Aorta (tissue), 5 donors: ENCODE data around the gene WNK1. TPM values are rescaled to one million over a fixed set of nuclear protein-coding genes. Genes with fewer than 3 reads are reported as not detected.

Experiments
- ATAC-seq: fragments of 200-7000 bp; cut with Tn5 transposase; one replicate; pipeline ENCODE4 v1.9.1; 2022; ENCODE audit warnings: moderate library complexity; ENCODE audit not compliant: low FRiP score
- DNase-seq, 2 donors: peaks; one replicate each; pipeline ENCODE4 v3.0.0-alpha.2; 2020
- H3K27ac ChIP-seq, 2 donors: one replicate each; pipeline ENCODE4 v1.5.1; 2013; ENCODE audit warnings: low read length in 2 of 2, mild to moderate bottlenecking in 2 of 2, moderate library complexity in 2 of 2, control low read depth in 1 of 2, inconsistent platforms in 1 of 2, low read depth in 1 of 2
- H3K27me3 ChIP-seq, 2 donors: one replicate each; pipeline ENCODE4 v1.6.1; 2013; ENCODE audit warnings: control low read depth in 1 of 2, low read length in 1 of 2, mild to moderate bottlenecking in 1 of 2, moderate library complexity in 1 of 2; ENCODE audit not compliant: insufficient read depth in 2 of 2, control insufficient read depth in 1 of 2
- H3K36me3 ChIP-seq, 2 donors: one replicate each; pipeline ENCODE4 v1.6.1; 2013; ENCODE audit warnings: control low read depth in 1 of 2, low read length in 1 of 2, mild to moderate bottlenecking in 1 of 2; ENCODE audit not compliant: insufficient read depth in 2 of 2, control insufficient read depth in 1 of 2
- H3K4me1 ChIP-seq, 2 donors: one replicate each; pipeline ENCODE4 v1.6.1; 2013; ENCODE audit warnings: low read length in 2 of 2, control low read depth in 1 of 2, mild to moderate bottlenecking in 1 of 2, moderate library complexity in 1 of 2; ENCODE audit not compliant: insufficient read depth in 2 of 2, control insufficient read depth in 1 of 2
- H3K4me3 ChIP-seq, 2 donors: one replicate each; pipeline ENCODE4 v1.5.1; 2013; ENCODE audit warnings: low read length in 2 of 2, control low read depth in 1 of 2, mild to moderate bottlenecking in 1 of 2
- H3K9me3 ChIP-seq: one replicate; pipeline ENCODE4 v1.6.1; 2013; ENCODE audit warnings: mild to moderate bottlenecking, low read length; ENCODE audit not compliant: control insufficient read depth
- WGBS, 2 donors: extraction: QIAGEN DNeasy Blood & Tissue Kit; methylation state at CpG; one replicate each; pipeline ENCODE4 v1.1.7; 2013; 5-methylcytosine and 5-hydroxymethylcytosine counted together
- intact Hi-C, 2 donors: fragments of 100-400 bp; cut with DNase I; formaldehyde crosslinking; loops; one replicate each; pipeline versions ENCODE4 v1.14.2 to v1.15.0; 2022
- polyA plus RNA-seq, 2 donors: library from polyadenylated mRNA; stranded (reverse); fragments of 200-250 nt; gene quantifications; one replicate each; pipeline ENCODE4 v1.2.3, GENCODE V29; 2013
- total RNA-seq, 2 donors: library from RNA; stranded (reverse); fragmentation: NEBNext Ultra II Directional; extraction: Animal tissue kit (Norgen Biotek cat#: 25700); gene quantifications; one replicate each; pipeline ENCODE4 v1.2.1, GENCODE V29; 2021
- donor health status: healthy with polysubstance abuse.
- donor health status: Bipolar disorder and iron deficiency.
- donor health status: DM: no; HTN: no; CAD: no.
- donor health status: DM: no; HTN: no; CAD: no.
- donor health status: DM: yes; HTN: yes; CAD: no.

WNK1 gene
- total and polyA plus RNA-seq, 4 donors = 22.3 to 226 (median 106) TPM

GRCh38 chr12:868722-869121 lies 116.3 kb downstream of the WNK1 start:
- Histone ChIP-seq H3K27me3 (no peaks in the 10 kb centered on the region), H3K27ac (no peak overlapping the region), H3K36me3 (peaks cover 0 to 3% of the 10 kb centered on the region in 2 donors), H3K4me1 (no peaks in the 10 kb centered on the region), H3K4me3 (no peak overlapping the region), H3K9me3 (no peaks in the 10 kb centered on the region)
- DNase-seq (no peak), ATAC-seq (no peak)
- intact Hi-C loops = no loop called here
- 67 to 70% methylated on average over 3 of the region's 3 CpGs for WGBS, 2 donors

- 87 to 92% methylated on average over 1 of the region's 1 CpG for WGBS, 2 donors
- Histone ChIP-seq H3K4me1 (no peaks in the 10 kb centered on the region), H3K4me3 (no peak overlapping the region), H3K9me3 (no peaks in the 10 kb centered on the region), H3K36me3 (no peaks in the 10 kb centered on the region), H3K27ac (no peak overlapping the region), H3K27me3 (no peaks in the 10 kb centered on the region)
- no peak for DNase-seq
- intact Hi-C loops = no loop called here
- no peak for ATAC-seq
Observed at GRCh38 chr12:870378-870777, 118.0 kb downstream of the WNK1 start.

- Histone ChIP-seq H3K36me3 (peaks cover 0 to 3% of the 10 kb centered on the region in 2 donors), H3K27me3 (no peaks in the 10 kb centered on the region), H3K4me1 (no peaks in the 10 kb centered on the region), H3K4me3 (no peak overlapping the region), H3K27ac (no peak overlapping the region), H3K9me3 (no peaks in the 10 kb centered on the region)
- 59 to 62% methylated on average over 2 of the region's 2 CpGs for WGBS, 2 donors
- intact Hi-C loops = no loop called here
- ATAC-seq (no peak), DNase-seq (no peak)
Observed at GRCh38 chr12:873954-874353, 121.6 kb downstream of the WNK1 start.

DNA sequence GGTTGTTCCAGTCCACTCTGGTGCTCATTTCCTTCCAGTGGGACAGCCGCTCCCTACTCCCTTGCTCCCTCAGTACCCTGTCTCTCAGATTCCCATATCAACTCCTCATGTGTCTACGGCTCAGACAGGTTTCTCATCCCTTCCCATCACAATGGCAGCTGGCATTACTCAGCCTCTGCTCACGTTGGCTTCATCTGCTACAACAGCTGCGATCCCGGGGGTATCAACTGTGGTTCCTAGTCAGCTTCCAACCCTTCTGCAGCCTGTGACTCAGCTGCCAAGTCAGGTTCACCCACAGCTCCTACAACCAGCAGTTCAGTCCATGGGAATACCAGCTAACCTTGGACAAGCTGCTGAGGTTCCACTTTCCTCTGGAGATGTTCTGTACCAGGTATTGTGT lies 127.3 kb downstream of the WNK1 start:
- H3K27me3 ChIP-seq = no peaks in the 10 kb centered on the region
- H3K36me3 ChIP-seq = peaks cover 11 to 14% of the 10 kb centered on the region in 2 donors
- no peaks in the 10 kb centered on the region for H3K4me1 ChIP-seq
- no peak overlapping the region for H3K27ac ChIP-seq
- 81 to 84% methylated on average over 5 of the region's 5 CpGs for WGBS, 2 donors
- DNase-seq = no peak
- ATAC-seq = no peak
- no peaks in the 10 kb centered on the region for H3K9me3 ChIP-seq
- intact Hi-C loops = no loop called here
- H3K4me3 ChIP-seq = no peak overlapping the region

DNA sequence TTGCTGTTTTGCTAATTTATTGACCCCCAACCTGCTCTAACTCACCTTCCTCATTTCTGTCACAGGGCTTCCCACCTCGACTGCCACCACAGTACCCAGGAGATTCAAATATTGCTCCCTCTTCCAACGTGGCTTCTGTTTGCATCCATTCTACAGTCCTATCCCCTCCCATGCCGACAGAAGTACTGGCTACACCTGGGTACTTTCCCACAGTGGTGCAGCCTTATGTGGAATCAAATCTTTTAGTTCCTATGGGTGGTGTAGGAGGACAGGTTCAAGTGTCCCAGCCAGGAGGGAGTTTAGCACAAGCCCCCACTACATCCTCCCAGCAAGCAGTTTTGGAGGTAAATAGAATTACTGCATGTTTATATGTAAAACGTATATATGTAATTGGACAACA lies 128.3 kb downstream of the WNK1 start:
- H3K36me3 ChIP-seq = peaks cover 21 to 22% of the 10 kb centered on the region in 2 donors
- intact Hi-C loops = no loop called here
- WGBS, 2 donors = 81 to 85% methylated on average over 4 of the region's 4 CpGs

DNA sequence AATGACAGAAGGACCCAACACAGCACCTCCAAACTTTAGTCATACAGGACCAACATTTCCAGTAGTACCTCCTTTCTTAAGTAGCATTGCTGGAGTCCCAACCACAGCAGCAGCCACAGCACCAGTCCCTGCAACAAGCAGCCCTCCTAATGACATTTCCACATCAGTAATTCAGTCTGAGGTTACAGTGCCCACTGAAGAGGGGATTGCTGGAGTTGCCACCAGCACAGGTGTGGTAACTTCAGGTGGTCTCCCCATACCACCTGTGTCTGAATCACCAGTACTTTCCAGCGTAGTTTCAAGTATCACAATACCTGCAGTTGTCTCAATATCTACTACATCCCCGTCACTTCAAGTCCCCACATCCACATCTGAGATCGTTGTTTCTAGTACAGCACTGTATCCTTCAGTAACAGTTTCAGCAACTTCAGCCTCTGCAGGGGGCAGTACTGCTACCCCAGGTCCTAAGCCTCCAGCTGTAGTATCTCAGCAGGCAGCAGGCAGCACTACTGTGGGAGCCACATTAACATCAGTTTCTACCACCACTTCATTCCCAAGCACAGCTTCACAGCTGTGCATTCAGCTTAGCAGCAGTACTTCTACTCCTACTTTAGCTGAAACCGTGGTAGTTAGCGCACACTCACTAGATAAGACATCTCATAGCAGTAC lies 132.5 kb downstream of the WNK1 start:
- DNase-seq (no peak), ATAC-seq (no peak)
- H3K4me1 ChIP-seq = no peaks in the 10 kb centered on the region
- no peak overlapping the region for H3K4me3 ChIP-seq
- peaks cover 18 to 26% of the 10 kb centered on the region in 2 donors for H3K36me3 ChIP-seq
- WGBS, 2 donors = 92% methylated on average over 5 of the region's 5 CpGs
- intact Hi-C loops = no loop called here
- no peak overlapping the region for H3K27ac ChIP-seq
- H3K9me3 ChIP-seq = no peaks in the 10 kb centered on the region
- no peaks in the 10 kb centered on the region for H3K27me3 ChIP-seq

More for the DNA sequence above, 128.3 kb downstream of the WNK1 start:
- Histone ChIP-seq H3K27ac (no peak overlapping the region), H3K4me3 (no peak overlapping the region), H3K27me3 (no peaks in the 10 kb centered on the region), H3K4me1 (no peaks in the 10 kb centered on the region), H3K9me3 (no peaks in the 10 kb centered on the region)
- ATAC-seq (no peak), DNase-seq (no peak)

DNA sequence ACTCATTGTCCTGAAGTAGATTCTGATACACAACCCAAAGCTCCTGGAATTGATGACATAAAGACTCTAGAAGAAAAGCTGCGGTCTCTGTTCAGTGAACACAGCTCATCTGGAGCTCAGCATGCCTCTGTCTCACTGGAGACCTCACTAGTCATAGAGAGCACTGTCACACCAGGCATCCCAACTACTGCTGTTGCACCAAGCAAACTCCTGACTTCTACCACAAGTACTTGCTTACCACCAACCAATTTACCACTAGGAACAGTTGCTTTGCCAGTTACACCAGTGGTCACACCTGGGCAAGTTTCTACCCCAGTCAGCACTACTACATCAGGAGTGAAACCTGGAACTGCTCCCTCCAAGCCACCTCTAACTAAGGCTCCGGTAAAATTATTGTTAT lies 133.3 kb downstream of the WNK1 start:
- WGBS, 2 donors = 93% methylated on average over 2 of the region's 2 CpGs
- peaks cover 18 to 26% of the 10 kb centered on the region in 2 donors for H3K36me3 ChIP-seq

GRCh38 chr12:886206-886605 lies 133.8 kb downstream of the WNK1 start:
- no peaks in the 10 kb centered on the region for H3K9me3 ChIP-seq
- H3K4me3 ChIP-seq = no peak overlapping the region
- DNase-seq (no peak), ATAC-seq (no peak)
- peaks cover 17 to 26% of the 10 kb centered on the region in 2 donors for H3K36me3 ChIP-seq
- no peak overlapping the region for H3K27ac ChIP-seq
- intact Hi-C loops = no loop called here
- no peaks in the 10 kb centered on the region for H3K27me3 ChIP-seq
- no peaks in the 10 kb centered on the region for H3K4me1 ChIP-seq
- 90% methylated on average over 2 of the region's 2 CpGs for WGBS, 2 donors

More for the DNA sequence above, 133.3 kb downstream of the WNK1 start:
- no peaks in the 10 kb centered on the region for H3K9me3 ChIP-seq
- no peaks in the 10 kb centered on the region for H3K4me1 ChIP-seq
- no peak for DNase-seq
- H3K4me3 ChIP-seq = no peak overlapping the region
- H3K27me3 ChIP-seq = no peaks in the 10 kb centered on the region
- no peak overlapping the region for H3K27ac ChIP-seq
- no peak for ATAC-seq
- intact Hi-C loops = no loop called here

DNA sequence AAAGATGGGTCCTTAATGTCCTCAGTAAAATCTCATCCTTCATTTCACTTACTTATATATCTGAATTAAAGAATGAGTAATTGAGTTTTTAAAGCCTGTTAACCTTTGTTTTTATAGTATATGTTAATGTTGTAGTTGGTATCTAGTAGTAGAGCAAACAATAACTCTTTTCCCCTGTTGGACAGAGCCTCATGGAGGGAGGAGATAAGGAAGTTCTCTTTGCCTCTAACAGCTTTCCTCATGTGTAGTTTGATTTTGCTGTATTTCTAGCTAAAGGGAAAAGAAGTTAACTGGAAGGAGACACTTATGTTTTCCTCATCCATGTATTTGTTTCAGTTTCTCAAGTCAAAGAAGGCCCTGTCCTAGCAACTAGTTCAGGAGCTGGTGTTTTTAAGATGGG lies 141.8 kb downstream of the WNK1 start:
- Histone ChIP-seq H3K4me3 (no peak overlapping the region), H3K4me1 (peaks cover 0 to 5% of the 10 kb centered on the region in 2 donors), H3K36me3 (peaks cover 0 to 2% of the 10 kb centered on the region in 2 donors), H3K27me3 (no peaks in the 10 kb centered on the region), H3K9me3 (no peaks in the 10 kb centered on the region), H3K27ac (no peak overlapping the region)
- DNase-seq (no peak), ATAC-seq (no peak)
- intact Hi-C loops = no loop called here
